Panc1 (cell line): ENCODE results near the gene SERHL2. TPM values are rescaled to one million over a fixed set of nuclear protein-coding genes. Genes with fewer than 3 reads are reported as not detected.

ENCODE experiments used
- ATAC-seq: fragments of 200-7000 bp; cut with Tn5 transposase; 2 replicates; pipeline ENCODE4 v1.9.1; 2020; ENCODE audit warnings: mild to moderate bottlenecking, moderate library complexity
- BruUV-seq: library from RNA; stranded (reverse); fragments of 400-500 nt; replicated peaks from 2 replicates; lab custom pipeline; 2021; lab: Mats Ljungman, UMichigan
- CTCF ChIA-PET: fragments of 300-600 bp; sonication (Branson Sonifier 250); formaldehyde crosslinking; loops from one replicate; lab custom pipeline; 2022; ENCODE audit warnings: antibody characterized with exemption; lab: Charles Lee
- POLR2A ChIA-PET: fragments of 300-600 bp; sonication (Branson Sonifier 250); formaldehyde crosslinking; loops from one replicate; lab custom pipeline; 2022; ENCODE audit warnings: antibody characterized with exemption; lab: Charles Lee
- DNase-seq: peaks from one replicate; pipeline ENCODE4 v3.0.0-alpha.2; 2010; ENCODE audit warnings: low read depth, low spot score
- H3K27ac ChIP-seq: 2 replicates; pipeline ENCODE4 v1.5.1; 2011; ENCODE audit warnings: mild to moderate bottlenecking, low read length, inconsistent platforms
- H3K27me3 ChIP-seq: fragments of 200-500 bp; sonication (Bioruptor generic); 2 replicates; pipeline ENCODE4 v1.6.0; 2014; ENCODE audit warnings: low read length, inconsistent platforms; ENCODE audit not compliant: control insufficient read depth, insufficient read depth
- H3K36me3 ChIP-seq: fragments of 200-500 bp; sonication (Bioruptor generic); 2 replicates; pipeline ENCODE4 v1.5.1; 2014; ENCODE audit warnings: inconsistent platforms, mild to moderate bottlenecking, low read length, moderate library complexity; ENCODE audit not compliant: control insufficient read depth, insufficient read depth
- H3K4me1 ChIP-seq: 2 replicates; pipeline ENCODE4 v1.5.1; 2011; ENCODE audit warnings: inconsistent platforms, mild to moderate bottlenecking, low read length, moderate library complexity; ENCODE audit not compliant: control insufficient read depth, insufficient read depth
- H3K4me3 ChIP-seq, 2 experiments: 2 replicates each; pipeline ENCODE4 v1.5.1; 2011 to 2012; ENCODE audit warnings: low read depth in 2 of 2, low read length in 2 of 2, mild to moderate bottlenecking in 2 of 2, inconsistent platforms in 1 of 2, moderate library complexity in 1 of 2
- H3K9me3 ChIP-seq: fragments of 200-500 bp; sonication (Bioruptor generic); 2 replicates; pipeline ENCODE4 v1.5.1; 2014; ENCODE audit warnings: low read depth, mild to moderate bottlenecking, inconsistent platforms, low read length, moderate library complexity; ENCODE audit not compliant: control insufficient read depth, insufficient read depth
- POLR2AphosphoS5 ChIP-seq: IDR thresholded peaks from 2 replicates; pipeline ENCODE4 v1.6.1; 2012; ENCODE audit warnings: mild to moderate bottlenecking, low read depth, low read length, moderate library complexity
- SIN3A ChIP-seq: IDR thresholded peaks from 2 replicates; pipeline ENCODE4 v1.6.1; 2012; ENCODE audit warnings: low read depth, mild to moderate bottlenecking, low read length, moderate library complexity, borderline replicate concordance; ENCODE audit not compliant: insufficient read depth
- TCF7L2 ChIP-seq: IDR thresholded peaks from 2 replicates; pipeline ENCODE4 v1.6.1; 2011; ENCODE audit warnings: mild to moderate bottlenecking, low read depth, low read length, inconsistent platforms
- in situ Hi-C: cut with HindIII; loops from 2 replicates; pipeline ENCODE4 v1.10.0; 2016; ENCODE audit warnings: low sequenced_read_pairs, low pct_unique_long_range_greater_than_20kb
- intact Hi-C: fragments of 100-400 bp; cut with micrococcal nuclease; formaldehyde crosslinking; loops from one replicate; pipeline ENCODE4 v1.10.0; 2022; ENCODE audit not compliant: unreplicated experiment
- total RNA-seq: library from RNA; stranded (reverse); gene quantifications from one replicate; pipeline ENCODE4 v1.2.1, GENCODE V29; 2021; ENCODE audit not compliant: unreplicated experiment
- TF ChIP-seq, protein P1 (sequence below): fragments of 450-650 bp; IDR thresholded peaks from 2 replicates; pipeline ENCODE4 v1.5.1; 2017; ENCODE audit warnings: mild to moderate bottlenecking
- TF ChIP-seq, protein P2 (sequence below), 2 experiments: IDR thresholded peaks; 2 replicates each; pipeline ENCODE4 v1.6.1; 2011 to 2012; ENCODE audit warnings: low read depth in 2 of 2, control low read depth in 1 of 2, low read length in 1 of 2, mild to moderate bottlenecking in 1 of 2, moderate library complexity in 1 of 2; ENCODE audit not compliant: insufficient read depth in 1 of 2

SERHL2 gene
- total RNA-seq, 1 experiment from 2014 or later = 1.6 TPM

GRCh38 chr22:42519525-42520401, 34.0 kb upstream of the SERHL2 start, which contains the start of gene RRP7A:
TSS of gene RRP7A (minus strand) at chr22:42519796. CDS start at chr22:42519786, 10 bp downstream.
- in situ Hi-C loops (no loop called here), intact Hi-C loops (no loop called here)
- H3K27ac ChIP-seq = peak within 1 kb of the TSS; percentile 59
- POLR2A ChIA-PET = no interaction called here
- peak within 1 kb of the TSS; percentile 53 to 61 for H3K4me3 ChIP-seq
- no peaks in the 10 kb centered on the region for H3K27me3 ChIP-seq
- no peaks in the 10 kb centered on the region for H3K36me3 ChIP-seq
- ATAC-seq (peak; percentile 94), DNase-seq (no peak)
- CTCF ChIA-PET = no interaction called here
- no peaks in the 10 kb centered on the region for H3K4me1 ChIP-seq
- TF ChIP-seq, protein P1, sequence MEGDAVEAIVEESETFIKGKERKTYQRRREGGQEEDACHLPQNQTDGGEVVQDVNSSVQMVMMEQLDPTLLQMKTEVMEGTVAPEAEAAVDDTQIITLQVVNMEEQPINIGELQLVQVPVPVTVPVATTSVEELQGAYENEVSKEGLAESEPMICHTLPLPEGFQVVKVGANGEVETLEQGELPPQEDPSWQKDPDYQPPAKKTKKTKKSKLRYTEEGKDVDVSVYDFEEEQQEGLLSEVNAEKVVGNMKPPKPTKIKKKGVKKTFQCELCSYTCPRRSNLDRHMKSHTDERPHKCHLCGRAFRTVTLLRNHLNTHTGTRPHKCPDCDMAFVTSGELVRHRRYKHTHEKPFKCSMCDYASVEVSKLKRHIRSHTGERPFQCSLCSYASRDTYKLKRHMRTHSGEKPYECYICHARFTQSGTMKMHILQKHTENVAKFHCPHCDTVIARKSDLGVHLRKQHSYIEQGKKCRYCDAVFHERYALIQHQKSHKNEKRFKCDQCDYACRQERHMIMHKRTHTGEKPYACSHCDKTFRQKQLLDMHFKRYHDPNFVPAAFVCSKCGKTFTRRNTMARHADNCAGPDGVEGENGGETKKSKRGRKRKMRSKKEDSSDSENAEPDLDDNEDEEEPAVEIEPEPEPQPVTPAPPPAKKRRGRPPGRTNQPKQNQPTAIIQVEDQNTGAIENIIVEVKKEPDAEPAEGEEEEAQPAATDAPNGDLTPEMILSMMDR = no peak
- TF ChIP-seq, protein P2, sequence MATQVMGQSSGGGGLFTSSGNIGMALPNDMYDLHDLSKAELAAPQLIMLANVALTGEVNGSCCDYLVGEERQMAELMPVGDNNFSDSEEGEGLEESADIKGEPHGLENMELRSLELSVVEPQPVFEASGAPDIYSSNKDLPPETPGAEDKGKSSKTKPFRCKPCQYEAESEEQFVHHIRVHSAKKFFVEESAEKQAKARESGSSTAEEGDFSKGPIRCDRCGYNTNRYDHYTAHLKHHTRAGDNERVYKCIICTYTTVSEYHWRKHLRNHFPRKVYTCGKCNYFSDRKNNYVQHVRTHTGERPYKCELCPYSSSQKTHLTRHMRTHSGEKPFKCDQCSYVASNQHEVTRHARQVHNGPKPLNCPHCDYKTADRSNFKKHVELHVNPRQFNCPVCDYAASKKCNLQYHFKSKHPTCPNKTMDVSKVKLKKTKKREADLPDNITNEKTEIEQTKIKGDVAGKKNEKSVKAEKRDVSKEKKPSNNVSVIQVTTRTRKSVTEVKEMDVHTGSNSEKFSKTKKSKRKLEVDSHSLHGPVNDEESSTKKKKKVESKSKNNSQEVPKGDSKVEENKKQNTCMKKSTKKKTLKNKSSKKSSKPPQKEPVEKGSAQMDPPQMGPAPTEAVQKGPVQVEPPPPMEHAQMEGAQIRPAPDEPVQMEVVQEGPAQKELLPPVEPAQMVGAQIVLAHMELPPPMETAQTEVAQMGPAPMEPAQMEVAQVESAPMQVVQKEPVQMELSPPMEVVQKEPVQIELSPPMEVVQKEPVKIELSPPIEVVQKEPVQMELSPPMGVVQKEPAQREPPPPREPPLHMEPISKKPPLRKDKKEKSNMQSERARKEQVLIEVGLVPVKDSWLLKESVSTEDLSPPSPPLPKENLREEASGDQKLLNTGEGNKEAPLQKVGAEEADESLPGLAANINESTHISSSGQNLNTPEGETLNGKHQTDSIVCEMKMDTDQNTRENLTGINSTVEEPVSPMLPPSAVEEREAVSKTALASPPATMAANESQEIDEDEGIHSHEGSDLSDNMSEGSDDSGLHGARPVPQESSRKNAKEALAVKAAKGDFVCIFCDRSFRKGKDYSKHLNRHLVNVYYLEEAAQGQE (IDR thresholded peaks at IDR 0.05; ENCODE audit: insufficient read depth in 1 of 2, low read depth in 2 of 2, low read length in 1 of 2) = no peak
- TF ChIP-seq POLR2AphosphoS5 = peak; percentile 60; the same call in 1 of the 2 replicates
- no peak for TF ChIP-seq SIN3A
- no peak for TF ChIP-seq TCF7L2
- H3K9me3 ChIP-seq = no peaks in the 10 kb centered on the region
- BruUV-seq = no TSS peak

DNA sequence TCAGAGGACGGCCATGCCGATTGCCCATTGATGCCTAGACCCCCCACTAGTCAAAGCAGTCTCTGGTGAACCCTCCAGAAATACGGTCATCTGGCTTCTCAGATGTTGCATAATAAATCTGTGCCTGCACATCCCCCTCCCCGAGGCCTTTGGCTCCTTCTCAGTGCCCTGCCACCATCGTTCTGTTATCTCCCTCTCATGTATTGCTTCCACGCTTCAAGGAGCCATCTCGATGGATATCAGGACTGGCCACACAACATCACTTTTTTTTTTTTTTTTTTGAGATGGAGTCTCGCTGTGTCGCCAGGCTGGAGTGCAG, 32.6 kb upstream of the SERHL2 start:
- no peak for ATAC-seq
- intact Hi-C loops = no loop called here
- no TSS peak for BruUV-seq
- Histone ChIP-seq H3K4me1 (no peaks in the 10 kb centered on the region), H3K27ac (no peak overlapping the region), H3K36me3 (no peaks in the 10 kb centered on the region), H3K27me3 (no peaks in the 10 kb centered on the region), H3K9me3 (no peaks in the 10 kb centered on the region), H3K4me3 (no peak overlapping the region)
- no peak for DNase-seq
- POLR2A ChIA-PET = no interaction called here
- in situ Hi-C loops = no loop called here
- no peak for TF ChIP-seq SIN3A
- TF ChIP-seq POLR2AphosphoS5 = no peak
- TF ChIP-seq, protein P1 = no peak
- TF ChIP-seq, protein P2 (IDR thresholded peaks at IDR 0.05; ENCODE audit: insufficient read depth in 1 of 2, low read depth in 2 of 2, low read length in 1 of 2) = no peak
- CTCF ChIA-PET = no interaction called here
